GM12864 (cell line): ENCODE results near the gene MED27.

Experiments
- DNase-seq: peaks from one replicate; pipeline ENCODE4 v3.0.0-alpha.2; 2011; ENCODE audit warnings: low read depth
- H3K4me3 ChIP-seq: 2 replicates; pipeline ENCODE4 v1.5.1; 2011; ENCODE audit warnings: mild to moderate bottlenecking, low read depth, low read length, control low read depth
- CTCF ChIP-seq: IDR thresholded peaks from 2 replicates; pipeline ENCODE4 v1.5.1; 2011; ENCODE audit warnings: low read depth, mild to moderate bottlenecking, moderate library complexity, low read length, control low read depth, inconsistent platforms; ENCODE audit errors: missing control alignments

The MED27 gene

GRCh38 chr9:132077881-132078698 is 1.6 kb downstream of the MED27 start:
- no peak for TF ChIP-seq CTCF
- DNase-seq = no peak

GRCh38 chr9:132075853-132076252 is 3.8 kb downstream of the MED27 start:
- no peak for DNase-seq
- H3K4me3 ChIP-seq = no peak overlapping the region
- TF ChIP-seq CTCF = no peak

More at GRCh38 chr9:132077881-132078698, 1.6 kb downstream of the MED27 start:
- H3K4me3 ChIP-seq = peak overlapping the region; percentile 91

GRCh38 chr9:132074736-132075135 is 4.9 kb downstream of the MED27 start:
- H3K4me3 ChIP-seq = no peak overlapping the region
- no peak for DNase-seq
- no peak for TF ChIP-seq CTCF

GRCh38 chr9:132071847-132072507 is 7.7 kb downstream of the MED27 start:
- no peak for TF ChIP-seq CTCF
- no peak overlapping the region for H3K4me3 ChIP-seq
- no peak for DNase-seq

- DNase-seq = no peak
- no peak overlapping the region for H3K4me3 ChIP-seq
- no peak for TF ChIP-seq CTCF
Observed at GRCh38 chr9:132069046-132069898, 10.4 kb downstream of the MED27 start.

- DNase-seq = no peak
- no peak for TF ChIP-seq CTCF
- H3K4me3 ChIP-seq = no peak overlapping the region
Observed at GRCh38 chr9:132068605-132069004, 11.1 kb downstream of the MED27 start.
